Spleen (tissue), 11 donors: ENCODE data around the gene RAB10. TPM values are rescaled to one million over a fixed set of nuclear protein-coding genes. Genes with fewer than 3 reads are reported as not detected.
"Not testable (repeated sequence)": the region's sequence is repeated elsewhere in the genome, so short reads cannot be mapped to it uniquely, and the experiment has no call there.

Source experiments
- DNase-seq: peaks from one replicate; pipeline ENCODE4 v3.0.0-alpha.2; 2020
- H3K27ac ChIP-seq, 8 donors: fragments of 200-600 bp; sonication (generic) in 7 of 8; 1 replicate in 4 of 8; 2 replicates in 4 of 8; pipeline versions ENCODE4 v1.5.0 to v1.8.0; 2016 to 2021; ENCODE audit warnings: inconsistent platforms in 4 of 8, mild to moderate bottlenecking in 4 of 8, moderate library complexity in 1 of 8
- H3K27me3 ChIP-seq, 7 donors: fragments of 200-600 bp; sonication (generic) in 6 of 7; replicated peaks in 1 of 7; 1 replicate in 4 of 7; 2 replicates in 3 of 7; pipeline versions ENCODE4 v1.5.0 to v1.8.0; 2016 to 2021; ENCODE audit warnings: inconsistent platforms in 3 of 7, mild to moderate bottlenecking in 1 of 7
- H3K36me3 ChIP-seq, 6 donors: fragments of 200-600 bp; sonication (generic) in 5 of 6; 1 replicate in 4 of 6; 2 replicates in 2 of 6; pipeline versions ENCODE4 v1.5.0 to v1.8.0; 2016 to 2021; ENCODE audit warnings: inconsistent platforms in 2 of 6
- H3K4me1 ChIP-seq, 6 donors: fragments of 200-600 bp; sonication (generic) in 5 of 6; 1 replicate in 3 of 6; 2 replicates in 3 of 6; pipeline versions ENCODE4 v1.5.0 to v1.8.0; 2016 to 2021; ENCODE audit warnings: inconsistent platforms in 3 of 6
- H3K4me3 ChIP-seq, 8 donors: fragments of 200-600 bp; sonication (generic) in 7 of 8; 1 replicate in 4 of 8; 2 replicates in 4 of 8; pipeline versions ENCODE4 v1.5.0 to v1.8.0; 2016 to 2021; ENCODE audit warnings: inconsistent platforms in 4 of 8, mild to moderate bottlenecking in 4 of 8, moderate library complexity in 2 of 8
- H3K9me3 ChIP-seq, 8 donors: fragments of 200-600 bp; sonication (generic) in 7 of 8; 1 replicate in 4 of 8; 2 replicates in 4 of 8; pipeline versions ENCODE4 v1.5.0 to v1.8.0; 2016 to 2021; ENCODE audit warnings: inconsistent platforms in 4 of 8
- CTCF ChIP-seq, 11 experiments: fragments of 200-600 bp in 7 of 11; fragments of 450-650 bp in 4 of 11; sonication (generic) in 4 of 11; IDR thresholded peaks in 8 of 11; conservative IDR thresholded peaks in 3 of 11; 1 replicate in 7 of 11; 2 replicates in 4 of 11; pipeline versions ENCODE4 v1.4.0 to v1.8.0; 2016 to 2021; ENCODE audit warnings: antibody characterized with exemption in 11 of 11, inconsistent platforms in 4 of 11, mild to moderate bottlenecking in 1 of 11
- POLR2A ChIP-seq, 3 donors: fragments of 450-650 bp; IDR thresholded peaks; one replicate each; pipeline ENCODE4 v1.5.1; 2017; ENCODE audit warnings: antibody characterized with exemption in 3 of 3, mild to moderate bottlenecking in 1 of 3
- POLR2AphosphoS5 ChIP-seq, 3 donors: sonication (generic); formaldehyde crosslinking; IDR thresholded peaks; one replicate each; pipeline ENCODE4 v1.5.1; 2017; ENCODE audit warnings: antibody characterized with exemption in 3 of 3
- WGBS, 5 donors: extraction: QIAGEN DNeasy Blood & Tissue Kit in 3 of 5; methylation state at CpG; one replicate each; pipeline versions ENCODE4 v1.1.5 to v1.1.7; 2013 to 2018; 5-methylcytosine and 5-hydroxymethylcytosine counted together
- intact Hi-C: fragments of 100-400 bp; cut with DNase I; formaldehyde crosslinking; loops from one replicate; pipeline ENCODE4 v1.15.0; 2023; ENCODE audit warnings: low total_unique reads
- polyA plus RNA-seq, 3 donors: library from polyadenylated mRNA; stranded (reverse); fragments of 200-250 nt; gene quantifications; one replicate each; pipeline ENCODE4 v1.2.1, GENCODE V29; 2013
- total RNA-seq, 7 donors: library from RNA; depleted of rRNA in 3 of 7; stranded (reverse); fragments of >200 nt in 3 of 7; fragmentation: NEBNext Ultra II Directional in 4 of 7; extraction: Animal tissue kit (Norgen Biotek cat#: 25700) in 4 of 7; gene quantifications; one replicate each; pipeline versions ENCODE4 v1.1.0 to v1.2.1, GENCODE V29; 2016 to 2021
- donor health status: healthy with polysubstance abuse.
- donor health status: DM: no; HTN: no; CAD: no; lungs with moderate emphysema.
- donor health status: DM: no; HTN: no; CAD: no.
- donor health status: Bipolar disorder and iron deficiency.
- donor health status: healthy.
- donor health status: DM: no; HTN: no; CAD: no.
- donor health status: DM: yes; HTN: yes; CAD: no.

RAB10 gene
- total and polyA plus RNA-seq, 10 donors = 24.4 to 135 (median 106) TPM

- Histone ChIP-seq H3K36me3 (peaks cover 0 to 73% (median 19%) of the 10 kb centered on the region in 6 donors), H3K27ac (no peak overlapping the region), H3K4me3 (no peak overlapping the region), H3K4me1 (peaks cover 0 to 40% (median 10%) of the 10 kb centered on the region in 6 donors), H3K27me3 (no peaks in the 10 kb centered on the region), H3K9me3 (peaks cover 0 to 9% (median 5%) of the 10 kb centered on the region in 8 donors)
- WGBS, 5 donors = 95 to 99% (median 97%) methylated on average over 4 of the region's 4 CpGs
- TF ChIP-seq POLR2A (IDR thresholded peaks at IDR 0.05) = no peak
- no peak for TF ChIP-seq POLR2AphosphoS5 (IDR thresholded peaks at IDR 0.05)
- TF ChIP-seq CTCF (IDR thresholded peaks at IDR 0.05 in 8 of 11, conservative IDR thresholded peaks at IDR 0.05 in 3 of 11) = no peak
- intact Hi-C loops = no loop called here
- no peak for DNase-seq
Observed at GRCh38 chr2:26103752-26104151, 69.9 kb downstream of the RAB10 start.

DNA sequence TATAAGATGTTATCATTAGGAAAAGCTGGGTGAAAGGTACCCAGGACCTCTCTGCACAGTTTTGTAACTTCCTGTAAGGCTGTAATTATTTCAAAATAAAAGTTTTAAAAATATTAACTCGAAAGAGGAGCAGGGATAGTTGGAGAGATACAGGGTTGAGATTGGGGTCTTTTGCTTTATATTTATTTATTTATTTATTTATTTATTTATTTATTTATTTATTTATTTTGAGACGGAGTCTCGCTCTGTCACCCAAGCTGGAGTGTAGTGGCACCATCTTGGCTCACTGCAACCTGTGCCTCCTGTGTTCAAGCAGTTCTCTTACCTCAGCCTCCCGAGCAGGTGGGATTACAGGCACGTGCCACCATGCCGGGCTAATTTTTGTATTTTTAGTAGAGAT lies 74.8 kb downstream of the RAB10 start:
- DNase-seq, H3K4me3 ChIP-seq, intact Hi-C loops, H3K9me3 ChIP-seq, H3K27me3 ChIP-seq, H3K27ac ChIP-seq: not testable (repeated sequence)
- WGBS, 5 donors = 87 to 97% (median 92%) methylated on average over 6 of the region's 6 CpGs
- Histone ChIP-seq H3K36me3 (peaks cover 0 to 74% (median 28%) of the 10 kb centered on the region in 6 donors), H3K4me1 (peaks cover 0 to 41% (median 5%) of the 10 kb centered on the region in 6 donors)

DNA sequence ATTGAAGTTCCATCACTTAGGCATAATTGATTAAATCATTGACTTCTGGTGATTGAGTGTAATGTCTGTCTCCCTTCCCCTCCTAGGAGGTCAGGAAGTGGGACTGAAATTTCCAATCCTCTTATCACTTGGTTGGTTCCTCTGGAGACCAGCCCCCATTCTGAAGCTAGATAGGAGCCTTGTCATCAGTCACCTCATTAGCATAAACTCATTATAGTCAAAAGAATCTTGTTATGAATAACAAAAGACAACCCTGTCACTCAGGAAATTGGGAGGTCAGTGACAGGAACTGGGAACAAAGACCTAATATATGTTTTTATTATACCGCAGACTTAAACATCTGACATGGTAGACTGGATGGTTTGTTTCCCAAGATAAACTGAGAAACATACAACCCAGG lies 78.3 kb downstream of the RAB10 start:
- peaks cover 0 to 72% (median 28%) of the 10 kb centered on the region in 6 donors for H3K36me3 ChIP-seq
- peaks cover 0 to 42% (median 5%) of the 10 kb centered on the region in 6 donors for H3K4me1 ChIP-seq
- TF ChIP-seq CTCF (IDR thresholded peaks at IDR 0.05 in 8 of 11, conservative IDR thresholded peaks at IDR 0.05 in 3 of 11) = no peak
- TF ChIP-seq POLR2A (IDR thresholded peaks at IDR 0.05) = no peak
- TF ChIP-seq POLR2AphosphoS5 (IDR thresholded peaks at IDR 0.05) = no peak
- intact Hi-C loops = no loop called here
- no peak overlapping the region for H3K27ac ChIP-seq
- H3K9me3 ChIP-seq = no peaks in the 10 kb centered on the region
- WGBS, 5 donors = 70 to 91% (median 83%) methylated on average over 1 of the region's 1 CpG
- no peaks in the 10 kb centered on the region for H3K27me3 ChIP-seq
- no peak for DNase-seq
- no peak overlapping the region for H3K4me3 ChIP-seq

DNA sequence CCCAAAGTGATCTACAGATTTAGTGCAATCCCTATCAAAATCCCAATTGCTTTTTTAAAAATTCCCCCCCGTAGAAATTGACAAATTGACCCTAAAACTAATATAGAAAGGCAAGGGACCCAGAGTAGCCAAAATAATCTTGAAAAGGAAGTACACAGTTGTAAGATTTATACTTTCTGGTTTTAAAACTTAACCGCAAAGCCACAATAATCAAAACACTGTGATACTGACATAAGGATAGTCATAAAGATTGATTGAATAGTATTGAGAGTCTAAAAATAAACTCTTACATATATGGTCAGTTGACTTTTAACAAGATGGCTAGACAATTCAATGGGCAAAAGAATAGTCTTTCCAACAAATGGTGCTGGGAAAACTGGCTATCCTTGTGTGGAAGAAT lies 80.3 kb downstream of the RAB10 start:
- WGBS, 5 donors = 44 to 70% (median 53%) methylated on average over 2 of the region's 2 CpGs
- no peak overlapping the region for H3K27ac ChIP-seq
- H3K4me1 ChIP-seq = peaks cover 0 to 27% (median 2%) of the 10 kb centered on the region in 6 donors
- H3K4me3 ChIP-seq = no peak overlapping the region
- H3K36me3 ChIP-seq = peaks cover 0 to 78% (median 27%) of the 10 kb centered on the region in 6 donors
- intact Hi-C loops = no loop called here
- no peak for DNase-seq
- no peaks in the 10 kb centered on the region for H3K9me3 ChIP-seq
- H3K27me3 ChIP-seq = no peaks in the 10 kb centered on the region
- TF ChIP-seq POLR2A (IDR thresholded peaks at IDR 0.05) = no peak
- no peak for TF ChIP-seq POLR2AphosphoS5 (IDR thresholded peaks at IDR 0.05)
- no peak for TF ChIP-seq CTCF (IDR thresholded peaks at IDR 0.05 in 8 of 11, conservative IDR thresholded peaks at IDR 0.05 in 3 of 11)

GRCh38 chr2:26118682-26119081 lies 84.8 kb downstream of the RAB10 start:
- intact Hi-C loops = no loop called here
- no peak overlapping the region for H3K27ac ChIP-seq
- H3K4me3 ChIP-seq = no peak overlapping the region
- no peaks in the 10 kb centered on the region for H3K27me3 ChIP-seq
- H3K36me3 ChIP-seq = peaks cover 0 to 62% (median 4%) of the 10 kb centered on the region in 6 donors
- no peaks in the 10 kb centered on the region for H3K9me3 ChIP-seq
- H3K4me1 ChIP-seq = peaks cover 0 to 20% (median 3%) of the 10 kb centered on the region in 6 donors
- no peak for TF ChIP-seq POLR2AphosphoS5 (IDR thresholded peaks at IDR 0.05)
- TF ChIP-seq POLR2A (IDR thresholded peaks at IDR 0.05) = no peak
- no peak for TF ChIP-seq CTCF (IDR thresholded peaks at IDR 0.05 in 8 of 11, conservative IDR thresholded peaks at IDR 0.05 in 3 of 11)
- DNase-seq = no peak
- 94 to 96% (median 94%) methylated on average over 4 of the region's 4 CpGs for WGBS, 5 donors
